Measurements from ENCODE around the gene GOLGA8F. TPM values are rescaled to one million over a fixed set of nuclear protein-coding genes. Genes with fewer than 3 reads are reported as not detected.
"Not testable (repeated sequence)": the region's sequence is repeated elsewhere in the genome, so short reads cannot be mapped to it uniquely, and the experiment has no call there.

The GOLGA8F gene, protein sequence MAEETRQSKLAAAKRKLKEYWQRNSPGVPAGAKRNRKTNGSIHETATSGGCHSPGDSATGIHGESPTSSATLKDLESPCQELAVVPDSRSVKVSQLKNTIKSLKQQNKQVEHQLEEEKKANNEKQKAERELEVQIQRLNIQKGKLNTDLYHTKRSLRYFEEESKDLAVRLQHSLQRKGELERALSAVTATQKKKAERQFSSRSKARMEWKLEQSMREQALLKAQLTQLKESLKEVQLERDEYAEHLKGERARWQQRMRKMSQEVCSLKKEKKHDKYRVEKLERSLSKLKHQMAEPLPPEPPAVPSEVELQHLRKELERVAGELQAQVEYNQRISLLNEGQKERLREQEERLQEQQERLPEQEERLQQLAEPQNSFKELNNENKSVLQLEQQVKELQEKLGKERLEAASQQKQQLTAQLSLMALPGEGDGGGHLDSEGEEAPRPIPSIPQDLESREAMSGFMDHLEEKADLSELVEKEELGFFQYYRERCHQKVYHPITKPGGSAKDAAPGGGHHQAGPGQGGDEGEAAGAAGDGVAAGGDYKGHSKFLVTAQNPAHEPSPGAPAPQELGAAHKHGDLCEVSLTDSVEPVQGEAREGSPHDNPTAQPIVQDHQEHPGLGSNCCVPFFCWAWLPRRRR
- total RNA-seq (10 to 100 TPM; 14.8 to 39.6 TPM), polyA plus RNA-seq (ENCODE audit: insufficient read depth, low read depth, low replicate concordance) (46.4 TPM)
- long read RNA-seq, donor 1, result 0 reads
- long read RNA-seq, donor 2, result 0 reads

DNA sequence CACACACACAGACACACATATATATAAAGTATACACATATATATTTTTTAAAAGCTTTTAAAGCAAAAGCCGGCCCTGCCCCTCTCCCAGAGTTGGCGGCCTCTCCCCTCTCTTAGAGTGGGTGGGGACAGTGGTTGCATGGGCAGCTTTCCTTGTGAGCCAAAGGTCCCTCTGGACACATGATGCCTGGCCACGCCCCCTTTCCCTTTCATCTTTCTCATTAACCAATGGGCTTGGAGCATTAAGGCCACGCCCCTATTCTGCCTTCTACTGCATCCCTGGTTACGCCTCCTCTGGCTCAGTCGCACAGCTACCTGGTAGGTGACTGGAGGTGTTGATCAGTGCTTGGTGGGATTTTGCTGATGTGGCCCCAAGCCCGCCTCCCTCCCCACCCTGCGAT lies at the start of gene GOLGA8F:
Gene GOLGA8F, plus strand, starts transcription at position 301 of the 400 bp plus-strand sequence. Its CDS starts 98 bp downstream, at position 399.
- H3K27me3 ChIP-seq; intact Hi-C loops (cut with DNase I; ENCODE audit: low total_unique reads); DNase-seq; H3K27ac ChIP-seq; H3K9me3 ChIP-seq; H3K4me1 ChIP-seq; H3K4me3 ChIP-seq; H3K36me3 ChIP-seq (ENCODE audit: low read depth, missing control alignments): not testable (repeated sequence)
- WGBS, 2 donors, result no CpG with 5 or more reads among the region's 8 CpGs

DNA sequence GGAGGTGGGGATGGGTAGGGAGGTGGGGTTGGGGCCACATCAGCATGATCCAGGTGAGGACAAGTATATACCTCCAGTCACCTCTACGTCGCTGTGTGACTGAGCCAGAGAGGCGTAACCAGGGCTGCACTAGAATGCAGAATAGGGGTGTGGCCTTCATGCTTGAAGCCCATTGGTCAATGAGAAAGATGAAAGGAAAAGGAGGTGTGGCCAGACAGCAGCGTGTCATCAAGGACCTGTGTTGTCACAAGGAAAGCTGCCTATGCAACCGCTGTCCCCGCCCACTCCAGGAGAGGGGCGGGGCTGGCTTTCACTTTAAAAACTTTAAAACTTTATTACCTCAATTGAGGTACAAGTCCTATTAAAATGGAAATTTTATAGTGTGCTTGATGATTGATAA lies 20.5 kb upstream of the GOLGA8F start, which contains the start of gene GOLGA6L24:
Gene GOLGA6L24, minus strand, starts transcription at position 101 of the 400 bp plus-strand sequence. Its CDS starts 61 bp downstream, at position 40.
- DNase-seq; H3K9me3 ChIP-seq; H3K4me3 ChIP-seq; H3K27me3 ChIP-seq; intact Hi-C loops (cut with DNase I; ENCODE audit: low total_unique reads); H3K27ac ChIP-seq; H3K36me3 ChIP-seq (ENCODE audit: low read depth, missing control alignments); H3K4me1 ChIP-seq: not testable (repeated sequence)
- no CpG with 5 or more reads among the region's 7 CpGs for WGBS, 2 donors

DNA sequence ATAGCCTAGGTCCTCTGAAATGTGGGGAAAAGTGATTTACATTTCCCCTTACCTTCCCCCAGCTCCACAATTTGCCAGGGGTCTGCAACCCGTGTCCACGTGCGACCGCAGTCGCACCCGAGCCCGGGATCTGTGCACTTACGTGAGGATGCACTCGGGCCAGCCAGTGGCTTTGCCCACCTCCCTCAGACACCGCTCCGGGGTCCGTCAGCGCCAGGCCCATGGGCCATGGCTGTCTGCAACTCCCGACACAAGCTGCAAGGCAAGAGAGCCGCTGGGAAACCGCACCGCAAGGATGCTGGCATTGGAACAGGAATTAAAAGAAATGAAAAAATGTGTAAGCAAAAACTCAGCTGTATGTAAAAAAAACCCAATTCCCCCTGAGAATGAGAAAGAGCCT lies 13.0 kb upstream of the GOLGA8F start:
- H3K4me3 ChIP-seq; H3K4me1 ChIP-seq; H3K9me3 ChIP-seq; H3K27me3 ChIP-seq; H3K27ac ChIP-seq; intact Hi-C loops (cut with DNase I; ENCODE audit: low total_unique reads); H3K36me3 ChIP-seq (ENCODE audit: low read depth, missing control alignments); DNase-seq: not testable (repeated sequence)
- WGBS, 2 donors, result 79% methylated on average over 11 of the region's 17 CpGs; no CpG with 5 or more reads in 1 of the 2 donors

DNA sequence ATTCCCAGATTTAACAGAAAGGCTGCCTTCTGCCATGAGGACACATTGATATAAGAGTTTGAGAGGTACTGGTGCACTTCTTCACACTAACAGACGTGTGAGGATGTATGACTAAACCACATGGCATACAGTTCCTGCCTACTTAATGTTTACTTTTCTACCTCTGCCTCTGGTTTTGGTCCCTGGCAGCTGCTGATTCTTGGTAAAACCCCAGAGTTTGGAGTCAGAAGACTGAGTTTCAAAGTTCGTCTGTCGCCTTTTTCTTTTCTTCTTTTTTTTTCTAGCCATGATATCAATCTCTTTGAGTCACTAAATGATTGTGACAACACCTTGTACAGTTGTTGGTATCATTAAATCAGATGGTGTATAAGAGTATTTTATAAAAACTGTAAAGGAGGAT lies 1.6 kb downstream of the GOLGA8F start:
- H3K36me3 ChIP-seq (ENCODE audit: low read depth, missing control alignments); H3K27me3 ChIP-seq; H3K27ac ChIP-seq; DNase-seq; H3K4me3 ChIP-seq; H3K4me1 ChIP-seq; H3K9me3 ChIP-seq; intact Hi-C loops (cut with DNase I; ENCODE audit: low total_unique reads): not testable (repeated sequence)
- WGBS, 2 donors, result 71 to 89% methylated on average over 2 to 3 of the region's 3 CpGs

DNA sequence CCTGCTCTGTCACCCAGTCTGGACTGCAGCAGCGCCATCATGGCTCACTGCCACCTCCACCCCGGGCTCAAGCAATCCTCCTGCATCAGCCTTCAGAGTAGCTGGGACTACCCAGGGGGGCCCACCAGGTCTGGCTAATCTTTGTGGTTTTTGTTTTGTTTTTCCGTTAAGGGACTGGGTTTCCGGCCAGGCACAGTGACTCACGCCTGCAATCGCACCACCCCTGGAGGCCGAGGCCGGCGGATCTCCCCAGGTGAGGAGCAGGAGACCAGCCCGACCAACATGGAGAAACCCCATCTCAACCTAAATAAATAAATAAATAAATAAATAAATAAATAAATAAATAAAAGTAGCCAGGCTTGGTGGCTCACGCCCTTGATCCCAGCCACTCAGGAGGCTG lies 17.6 kb downstream of the GOLGA8F start:
- DNase-seq; H3K27me3 ChIP-seq; H3K4me1 ChIP-seq; H3K36me3 ChIP-seq (ENCODE audit: low read depth, missing control alignments); H3K27ac ChIP-seq; intact Hi-C loops (cut with DNase I; ENCODE audit: low total_unique reads); H3K9me3 ChIP-seq; H3K4me3 ChIP-seq: not testable (repeated sequence)
- no CpG with 5 or more reads among the region's 11 CpGs for WGBS, 2 donors

DNA sequence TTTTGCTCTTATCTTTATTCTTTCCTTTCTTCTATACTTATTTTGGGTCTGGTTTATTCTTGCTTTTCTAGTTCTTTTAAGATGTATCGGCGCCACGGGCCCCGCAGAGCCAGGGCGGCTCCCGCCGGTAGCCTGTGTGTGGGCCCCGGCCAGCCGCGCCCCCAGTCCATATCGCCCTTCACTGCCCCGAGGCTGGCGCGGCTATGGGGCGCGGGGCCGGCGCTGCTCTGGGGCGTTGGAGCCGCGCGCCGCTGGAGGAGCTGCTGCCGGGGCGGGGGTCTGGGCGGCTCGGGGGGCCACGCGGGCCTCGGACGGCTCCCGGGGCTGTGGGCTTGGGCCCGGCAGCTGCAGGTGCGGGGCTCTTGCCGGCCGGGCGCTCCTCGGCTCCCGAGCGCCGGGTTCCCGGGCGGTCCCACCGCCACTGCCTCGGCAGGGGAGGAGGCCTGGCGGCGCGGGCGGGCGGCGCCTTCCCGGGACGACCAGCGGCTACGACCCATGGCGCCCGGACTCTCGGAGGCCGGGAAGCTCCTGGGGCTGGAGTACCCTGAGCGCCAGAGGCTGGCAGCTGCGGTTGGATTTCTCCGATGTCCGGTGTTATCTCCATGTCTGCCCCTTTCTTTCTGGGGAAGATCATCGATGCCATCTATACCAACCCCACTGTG lies 24.4 kb downstream of the GOLGA8F start:
- H3K36me3 ChIP-seq (ENCODE audit: low read depth, missing control alignments); H3K27me3 ChIP-seq; H3K27ac ChIP-seq; H3K9me3 ChIP-seq; intact Hi-C loops (cut with DNase I; ENCODE audit: low total_unique reads); DNase-seq; H3K4me3 ChIP-seq; H3K4me1 ChIP-seq: not testable (repeated sequence)
- no CpG with 5 or more reads among the region's 64 CpGs for WGBS, 2 donors

DNA sequence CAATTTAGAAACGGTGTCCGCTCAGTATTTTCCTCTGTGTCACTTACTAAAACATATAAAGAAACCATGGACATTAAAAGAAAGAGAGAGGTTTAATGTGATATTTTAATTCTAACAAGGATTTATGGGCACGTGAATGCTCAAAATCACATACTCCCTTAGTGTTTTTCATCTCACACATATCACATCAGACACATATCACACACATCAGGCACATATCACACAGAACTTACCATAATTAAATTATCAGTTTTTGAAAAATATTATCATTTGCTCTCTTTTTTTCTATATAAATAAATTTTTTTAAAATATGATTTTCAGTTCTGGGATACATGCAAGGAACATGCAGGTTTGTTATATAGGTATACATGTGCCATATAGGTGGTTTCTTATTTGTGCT lies 42.0 kb downstream of the GOLGA8F start:
- H3K36me3 ChIP-seq (ENCODE audit: low read depth, missing control alignments); H3K27ac ChIP-seq; H3K27me3 ChIP-seq; DNase-seq; H3K4me3 ChIP-seq; H3K9me3 ChIP-seq; intact Hi-C loops (cut with DNase I; ENCODE audit: low total_unique reads); H3K4me1 ChIP-seq: not testable (repeated sequence)
- WGBS, 2 donors, result 77 to 88% methylated on average over 1 to 2 of the region's 3 CpGs

DNA sequence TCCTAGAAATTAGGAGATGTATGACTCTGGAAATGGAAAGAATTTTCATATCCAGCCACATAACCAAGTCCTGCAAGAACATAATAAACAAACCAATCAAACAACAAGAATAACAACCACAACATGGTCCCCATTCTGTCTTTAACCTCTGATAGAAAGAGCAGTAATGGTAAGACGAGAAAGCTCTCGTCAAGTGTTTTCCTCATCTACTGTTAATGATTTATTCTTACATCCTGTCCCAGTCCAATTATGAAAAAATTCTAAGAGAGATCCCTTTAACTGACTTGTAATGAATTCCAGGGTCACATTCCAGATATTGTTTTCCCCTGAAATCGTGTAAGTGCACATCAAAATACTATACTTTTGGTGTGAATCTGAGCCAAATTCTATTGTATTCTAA lies 57.1 kb downstream of the GOLGA8F start:
- H3K9me3 ChIP-seq; H3K4me3 ChIP-seq; H3K27me3 ChIP-seq; intact Hi-C loops (cut with DNase I; ENCODE audit: low total_unique reads); H3K36me3 ChIP-seq (ENCODE audit: low read depth, missing control alignments); DNase-seq; H3K4me1 ChIP-seq; H3K27ac ChIP-seq: not testable (repeated sequence)
- WGBS, 2 donors, result no CpG with 5 or more reads among the region's 3 CpGs

Small RNA genes lying within 50 kb of the gene (microRNA-seq; reads per million reads assigned to microRNA genes)
- gene MIR4509-2 (ENCODE audit: borderline number of aligned reads in 2 of 2, borderline replicate concordance in 1 of 2), result 0 reads per million in 2 donors

Small RNA genes lying within 50 kb of the gene (small RNA-seq; reads per million reads assigned to genes)
- 0 reads per million in 2 donors for gene AC091304.5
- gene AC091304.6, result 0 reads per million in 2 donors
- gene AC091304.9, result 0 reads per million in 2 donors
- gene MIR4509-2, result 0 reads per million in 2 donors
- 0 reads per million in 2 donors for gene RN7SL238P

Other genes starting within 250 kb of the GOLGA8F start
- 100 to 1,000 TPM in 1 of 2 donors, 10 to 100 TPM in 1; 78.2 to 113 TPM for gene HERC2, start 56.5 kb upstream of the GOLGA8F start, total RNA-seq
- 45.6 TPM for gene HERC2, start 56.5 kb upstream of the GOLGA8F start, polyA plus RNA-seq (ENCODE audit: insufficient read depth, low read depth, low replicate concordance)
- 1 to 10 TPM; 1.2 to 6.6 TPM for gene GOLGA6L24, start 20.6 kb upstream of the GOLGA8F start, total RNA-seq
- gene GOLGA6L24, start 20.6 kb upstream of the GOLGA8F start, polyA plus RNA-seq (ENCODE audit: insufficient read depth, low read depth, low replicate concordance), result 15.3 TPM
- 10 to 100 TPM; 42.7 to 57.9 TPM for gene GOLGA8G, start 154.3 kb downstream of the GOLGA8F start, total RNA-seq
- gene GOLGA8G, start 154.3 kb downstream of the GOLGA8F start, polyA plus RNA-seq (ENCODE audit: insufficient read depth, low read depth, low replicate concordance), result 28.8 TPM
- not detected for gene GOLGA6L25, start 174.9 kb downstream of the GOLGA8F start, total RNA-seq
- gene GOLGA6L25, start 174.9 kb downstream of the GOLGA8F start, polyA plus RNA-seq (ENCODE audit: insufficient read depth, low read depth, low replicate concordance), result 6.0 TPM

All from testis (tissue), 5 donors.